Measurements from ENCODE around the gene TCF3. TPM values are rescaled to one million over a fixed set of nuclear protein-coding genes. Genes with fewer than 3 reads are reported as not detected.

Gene TCF3
- total and polyA plus RNA-seq, 2 of the 8 experiments (the other 6 are each of a cell fraction or from before 2014, with no cell fraction given): 241 to 348 TPM

DNA sequence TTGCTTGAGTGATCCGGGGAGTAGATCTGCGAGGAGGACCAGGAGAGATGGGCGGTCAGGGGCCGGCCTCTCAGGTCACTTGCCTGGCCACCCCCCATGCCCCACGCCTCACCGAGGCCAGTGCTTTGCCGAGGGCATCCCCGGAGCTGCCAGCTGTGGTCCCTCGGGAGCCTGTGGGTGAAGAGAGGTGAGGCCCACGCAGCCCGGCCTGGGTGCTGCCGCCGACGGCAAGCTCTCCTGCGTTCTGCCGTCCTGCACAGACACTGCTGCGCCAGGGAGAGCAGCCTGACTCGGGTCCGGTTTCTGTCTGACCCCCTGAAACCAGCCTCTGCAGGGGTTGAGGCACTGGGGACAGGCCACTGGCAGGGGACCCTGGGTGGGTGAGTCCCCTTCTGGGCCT is 31.4 kb downstream of the TCF3 start:
- H3K27ac ChIP-seq (ENCODE audit: low read depth, low read length): no peak overlapping the region; the same call in 1 of the 2 replicates
- TF ChIP-seq SRF (IDR thresholded peaks at IDR 0.05; ENCODE audit: low read depth, low read length) (no peak), CTCF (IDR thresholded peaks at IDR 0.05; ENCODE audit: control extremely low read depth in 1 of 3, insufficient read depth in 1 of 3, low read depth in 1 of 3, low read length in 3 of 3) (no peak), ZNF274 (IDR thresholded peaks at IDR 0.05; ENCODE audit: borderline replicate concordance, extremely low read depth, low read length) (no peak), POU5F1 (IDR thresholded peaks at IDR 0.05; ENCODE audit: low read depth, low read length) (no peak), SIRT6 (IDR thresholded peaks at IDR 0.05; ENCODE audit: low read length) (no peak), SP1 (IDR thresholded peaks at IDR 0.05; ENCODE audit: low read depth, low read length) (no peak), TAF7 (optimal IDR thresholded peaks at IDR 0.05; ENCODE audit: borderline replicate concordance, low read depth, low read length) (no peak), BACH1 (IDR thresholded peaks at IDR 0.05; ENCODE audit: low read length) (no peak), MAFK (IDR thresholded peaks at IDR 0.05; ENCODE audit: low read depth, low read length) (no peak), JUND (IDR thresholded peaks at IDR 0.05; ENCODE audit: low read length) (no peak), PHF8 (conservative IDR thresholded peaks at IDR 0.05; ENCODE audit: low read depth, low read length) (no peak), RFX5 (IDR thresholded peaks at IDR 0.05; ENCODE audit: borderline replicate concordance, low read depth, low read length) (no peak), POLR2A (IDR thresholded peaks at IDR 0.05; ENCODE audit: control extremely low read depth in 1 of 2, low read depth in 2 of 2, low read length in 2 of 2) (no peak)

More for the DNA sequence above, 31.4 kb downstream of the TCF3 start:
- H4K91ac ChIP-seq (replicated peaks; ENCODE audit: insufficient read length, low read length): no peak overlapping the region
- H3K4me2 ChIP-seq (ENCODE audit: insufficient read depth in 1 of 2, low read depth in 2 of 2, low read length in 2 of 2): no peak overlapping the region
- H3K79me1 ChIP-seq (ENCODE audit: low read depth, low read length): peaks cover 3% of the 10 kb centered on the region; the same call in 1 of the 2 replicates
- H3K4ac ChIP-seq (replicated peaks; ENCODE audit: insufficient read length, low read depth, low read length): no peak overlapping the region
- H2BK120ac ChIP-seq (replicated peaks; ENCODE audit: low read depth, low read length): no peak overlapping the region
- FAIRE-seq: no peak
- H3K9ac ChIP-seq (replicated peaks in 1 of 4; ENCODE audit: extremely low read depth in 1 of 4, low read depth in 3 of 4, low read length in 3 of 4): no peak overlapping the region
- H3K36me3 ChIP-seq (ENCODE audit: control insufficient read depth in 2 of 4, insufficient read depth in 4 of 4, low read length in 3 of 4): peaks cover 16 to 75% (median 56%) of the 10 kb centered on the region in 4 experiments
- peaks cover 0 to 8% (median 4%) of the 10 kb centered on the region in 4 experiments; a peak in 3 of 7 replicates for H3K4me1 ChIP-seq (replicated peaks in 1 of 4; ENCODE audit: control insufficient read depth in 3 of 4, insufficient read depth in 4 of 4, low read length in 3 of 4)
- H3K56ac ChIP-seq (replicated peaks; ENCODE audit: insufficient read length, low read depth, low read length): no peak overlapping the region
- no peak overlapping the region for H3K18ac ChIP-seq (ENCODE audit: extremely low read depth, low read length)
- H3K79me2 ChIP-seq (ENCODE audit: control insufficient read depth in 1 of 2, insufficient read depth in 2 of 2, low read length in 2 of 2): peaks cover 0 to 4% of the 10 kb centered on the region in 2 experiments; a peak in 1 of 4 replicates
- no peak overlapping the region for H3K4me3 ChIP-seq (ENCODE audit: extremely low read depth in 1 of 4, insufficient read depth in 2 of 4, low read depth in 3 of 4, low read length in 4 of 4)
- 94% methylated on average over 16 of the region's 19 CpGs; no CpG with 5 or more reads in 1 of the 2 experiments for WGBS, 2 experiments (ENCODE audit: extremely low coverage in 1 of 2, insufficient coverage in 1 of 2, insufficient read length in 1 of 2, insufficient replicate concordance in 2 of 2, low coverage in 1 of 2, low lambda C conversion rate in 2 of 2, missing lambda C conversion rate in 1 of 2)
- no peaks in the 10 kb centered on the region for H3K27me3 ChIP-seq (replicated peaks in 1 of 4; ENCODE audit: control insufficient read depth in 3 of 4, extremely low read depth in 1 of 4, insufficient read depth in 3 of 4, low read length in 3 of 4)
- no peak overlapping the region for H2AFZ ChIP-seq (ENCODE audit: low read length)
- ChIA-PET CTCF (ENCODE audit: partially characterized antibody) (interaction anchor here (0.6 kb wide), 1 partner anchor 187 kb away, joined by 3 read pairs; no protein-coding TSS in a partner anchor), POLR2A (ENCODE audit: partially characterized antibody) (interaction anchor here (0.6 to 2.0 kb wide), 5 partner anchors 11 to 46 kb away, joined by 3 to 6 read pairs (median 3); no protein-coding TSS in a partner anchor)
- no peak overlapping the region for H2BK15ac ChIP-seq (ENCODE audit: low read length)
- peaks cover 19 to 28% of the 10 kb centered on the region in 2 experiments for H4K20me1 ChIP-seq (replicated peaks in 1 of 2; ENCODE audit: control insufficient read depth in 1 of 2, insufficient read depth in 2 of 2, low read length in 2 of 2)
- H3K14ac ChIP-seq (ENCODE audit: insufficient read length): no peak overlapping the region
- 0 out of 2 replicates have a peak overlapping the region, but pooled peaks have one; percentile 16 for H2BK5ac ChIP-seq (ENCODE audit: low read depth, low read length)
- H4K5ac ChIP-seq (ENCODE audit: insufficient read length, low read depth, low read length): no peak overlapping the region
- H3K23me2 ChIP-seq (ENCODE audit: low read depth, low read length): no peaks in the 10 kb centered on the region
- H4K8ac ChIP-seq (ENCODE audit: extremely low read depth, insufficient read depth, low read length): no peak overlapping the region
- no peak overlapping the region for H2BK20ac ChIP-seq (ENCODE audit: low read length)
- no peaks in the 10 kb centered on the region for H3K9me3 ChIP-seq (ENCODE audit: insufficient read depth in 2 of 2, low read depth in 1 of 2, low read length in 1 of 2)
- no peak for DNase-seq (ENCODE audit: low read depth in 1 of 2, low spot score in 2 of 2)
- no peak overlapping the region for H2AK5ac ChIP-seq (ENCODE audit: low read depth, low read length)
- no peak overlapping the region for H3K23ac ChIP-seq (ENCODE audit: insufficient read length)
- no peak overlapping the region for H2BK12ac ChIP-seq (ENCODE audit: low read depth, low read length)

Measured in H1 (cell line).